Fibroblast of pulmonary artery (primary cell): ENCODE measurements around the gene CERS1.

Experiments
- DNase-seq: peaks from one replicate; pipeline ENCODE4 v3.0.0-alpha.2; 2010; ENCODE audit warnings: low read depth
- H3K4me3 ChIP-seq: replicated peaks from 2 replicates; pipeline ENCODE4 v1.5.1; 2011; ENCODE audit warnings: low read depth, mild to moderate bottlenecking, control low read depth, low read length, moderate library complexity
- CTCF ChIP-seq: IDR thresholded peaks from 2 replicates; pipeline ENCODE4 v1.5.1; 2011; ENCODE audit warnings: mild to moderate bottlenecking, control low read depth, low read length, inconsistent platforms; ENCODE audit errors: missing control alignments

Gene CERS1

DNA sequence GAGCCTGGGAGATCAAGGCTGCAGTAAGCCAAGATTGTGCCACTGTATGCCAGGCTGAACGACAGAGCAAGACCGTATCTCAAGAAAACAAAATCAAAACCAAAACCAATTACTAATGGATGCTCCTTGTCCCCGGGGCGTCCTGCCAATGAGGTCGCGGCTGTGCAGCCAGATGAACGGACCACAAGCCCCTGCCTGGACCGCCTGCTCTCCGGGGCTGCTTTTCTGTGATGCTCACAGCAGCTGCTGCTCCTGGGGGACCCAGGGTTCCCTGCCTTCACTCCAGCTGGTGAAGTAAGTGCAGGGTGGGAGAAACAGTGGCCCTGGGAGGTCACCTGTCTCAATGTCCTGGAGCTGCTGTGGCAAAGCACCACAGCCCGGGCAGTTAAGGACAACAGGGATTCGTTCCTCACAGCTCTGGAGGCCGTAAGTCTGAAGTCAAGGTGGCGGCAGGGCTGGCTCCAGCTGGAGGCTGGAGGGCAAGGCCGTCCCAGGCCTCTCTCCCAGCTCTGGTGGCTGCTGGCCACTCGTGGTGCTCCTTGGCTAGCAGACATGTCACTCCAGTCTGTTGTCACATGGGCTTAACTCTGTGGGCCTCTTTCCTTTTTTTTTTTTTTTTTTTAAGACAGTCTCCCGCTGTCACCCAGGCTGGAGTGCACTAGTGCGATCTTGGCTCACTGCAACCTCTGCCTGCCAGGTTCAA lies 13.1 kb upstream of the CERS1 start:
- no peak for DNase-seq
- TF ChIP-seq CTCF, result no peak

DNA sequence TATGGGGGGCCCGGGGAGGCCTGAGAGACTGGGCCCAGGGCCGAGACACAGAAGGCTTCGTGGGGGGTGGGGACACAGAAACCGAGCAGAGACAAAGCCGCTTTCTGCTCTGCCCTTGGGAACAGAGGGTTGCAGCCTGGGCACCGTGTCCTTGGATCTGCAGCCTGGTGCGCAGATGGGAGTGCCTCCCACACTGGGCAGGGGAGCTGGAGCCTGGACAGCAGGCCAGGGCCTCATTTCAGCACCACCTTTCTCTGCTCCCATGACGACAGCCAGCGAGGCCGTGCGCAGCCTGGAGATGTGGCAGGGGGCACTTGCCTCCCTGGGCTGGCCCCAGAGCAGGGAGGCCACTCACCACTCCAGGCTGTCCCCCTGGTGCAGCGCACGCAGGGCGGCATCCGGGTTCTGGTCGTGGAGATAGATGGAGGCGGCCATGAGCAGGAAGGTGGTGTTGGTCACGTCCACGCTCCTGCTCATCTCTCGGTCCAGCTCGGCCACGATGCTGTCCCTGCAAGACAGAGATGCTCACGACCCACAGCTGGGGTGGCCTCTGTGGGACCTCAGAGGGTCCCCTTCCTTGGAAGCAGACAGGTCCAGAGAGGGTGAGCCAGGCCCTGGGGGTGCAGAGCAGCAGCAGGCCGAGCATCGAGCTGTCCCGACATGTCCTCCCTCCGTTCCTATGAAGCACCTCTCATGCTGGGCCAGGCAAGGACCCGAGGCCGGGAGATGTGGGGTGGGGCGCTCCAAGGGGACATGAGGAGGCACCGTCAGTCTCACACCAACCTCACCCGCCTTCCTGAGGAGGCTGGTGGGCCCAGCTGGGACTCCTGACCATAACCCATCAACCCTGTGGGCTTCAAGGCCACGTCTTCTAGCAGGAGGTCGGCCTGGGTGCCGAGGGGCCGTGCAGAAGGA lies 10.9 kb upstream of the CERS1 start:
- no peak for TF ChIP-seq CTCF
- no peak overlapping the region for H3K4me3 ChIP-seq
- no peak for DNase-seq

More for the DNA sequence above, 13.1 kb upstream of the CERS1 start:
- no peak overlapping the region for H3K4me3 ChIP-seq

GRCh38 chr19:18905513-18906236 lies 9.7 kb upstream of the CERS1 start:
- no peak for TF ChIP-seq CTCF

GRCh38 chr19:18905058-18905456 lies 9.1 kb upstream of the CERS1 start:
- DNase-seq, result no peak
- H3K4me3 ChIP-seq, result no peak overlapping the region
- no peak for TF ChIP-seq CTCF

More at GRCh38 chr19:18905513-18906236, 9.7 kb upstream of the CERS1 start:
- no peak for DNase-seq
- H3K4me3 ChIP-seq, result no peak overlapping the region

DNA sequence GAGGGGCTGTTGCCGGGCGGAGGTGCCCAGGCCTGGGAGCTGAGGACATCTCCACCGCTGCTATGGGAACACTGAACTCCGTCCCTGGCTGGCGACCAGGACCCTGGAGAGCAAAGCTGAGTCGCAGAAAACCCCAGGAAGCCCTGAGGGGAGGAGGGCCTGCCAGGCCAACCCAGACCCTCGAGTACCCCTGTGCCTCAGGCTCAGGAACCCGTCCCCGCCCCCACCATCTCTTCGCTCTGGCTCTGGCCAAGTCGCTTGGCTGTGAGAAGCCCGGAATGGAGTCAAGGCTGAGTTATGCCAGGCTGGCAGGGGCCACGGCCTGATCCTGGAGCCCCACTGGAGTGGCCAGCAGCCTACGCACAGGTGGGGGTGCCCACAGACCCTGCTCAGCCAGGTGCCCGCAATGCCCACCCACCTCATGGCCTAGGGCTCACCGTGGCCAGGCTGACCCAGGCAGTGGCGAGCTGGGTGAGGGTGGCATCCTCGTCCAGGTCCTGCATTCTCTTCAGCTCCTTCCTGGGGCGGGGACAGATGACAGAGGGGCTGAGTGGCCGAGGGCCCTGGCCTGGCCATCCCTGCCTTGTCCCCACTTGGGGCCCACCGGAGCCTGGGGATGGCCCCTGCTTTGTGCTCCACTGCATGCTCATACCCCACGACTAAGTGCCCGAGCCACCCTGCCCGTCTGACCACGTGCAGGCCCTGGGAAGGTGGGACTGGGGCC lies 8.5 kb upstream of the CERS1 start:
- no peak overlapping the region for H3K4me3 ChIP-seq
- DNase-seq, result no peak
- TF ChIP-seq CTCF, result no peak
